Right lobe of liver (tissue), 6 donors: Measurements from ENCODE around the gene NGB. TPM values are rescaled to one million over a fixed set of nuclear protein-coding genes. Genes with fewer than 3 reads are reported as not detected.
A peak's percentile ranks its signal among the peaks of the same experiment; 100 is the strongest.

Source experiments
- ATAC-seq, 4 donors: fragments of 200-7000 bp; cut with Tn5 transposase; one replicate each; pipeline ENCODE4 v1.9.1; 2020; ENCODE audit warnings: mild to moderate bottlenecking in 4 of 4, moderate library complexity in 4 of 4
- DNase-seq, 3 donors: peaks; one replicate each; pipeline ENCODE4 v3.0.0-alpha.2; 2020
- H3K27ac ChIP-seq, 3 donors: fragments of 200-600 bp; one replicate each; pipeline ENCODE4 v1.8.0; 2022
- H3K27me3 ChIP-seq, 2 donors: fragments of 200-600 bp; one replicate each; pipeline ENCODE4 v1.8.0; 2022
- H3K36me3 ChIP-seq, 4 donors: fragments of 200-600 bp; sonication (generic) in 1 of 4; one replicate each; pipeline versions ENCODE4 v1.5.1 to v1.8.0; 2017 to 2022; ENCODE audit warnings: control low read depth in 1 of 4
- H3K4me1 ChIP-seq, 4 donors: fragments of 200-600 bp; sonication (generic) in 1 of 4; one replicate each; pipeline versions ENCODE4 v1.5.1 to v1.8.0; 2017 to 2022; ENCODE audit warnings: control low read depth in 1 of 4
- H3K4me3 ChIP-seq, 3 donors: fragments of 200-600 bp; one replicate each; pipeline ENCODE4 v1.8.0; 2022
- H3K9me3 ChIP-seq, 4 donors: fragments of 200-600 bp; sonication (generic) in 1 of 4; one replicate each; pipeline versions ENCODE4 v1.5.1 to v1.8.0; 2017 to 2022; ENCODE audit warnings: control low read depth in 1 of 4
- POLR2A ChIP-seq: fragments of 450-650 bp; IDR thresholded peaks from one replicate; pipeline ENCODE4 v1.6.1; 2017; ENCODE audit warnings: antibody characterized with exemption, mild to moderate bottlenecking
- WGBS: methylation state at CpG from one replicate; pipeline ENCODE4 v1.1.6; 2018; ENCODE audit warnings: low coverage, low lambda C conversion rate; ENCODE audit not compliant: insufficient coverage; ENCODE audit errors: missing lambda C conversion rate; 5-methylcytosine and 5-hydroxymethylcytosine counted together
- intact Hi-C, 2 donors: fragments of 100-400 bp; cut with DNase I; formaldehyde crosslinking; loops; one replicate each; pipeline versions ENCODE4 v1.11.2 to v1.14.1; 2022
- total RNA-seq, 6 experiments: library from RNA; depleted of rRNA in 2 of 6; stranded (reverse); fragments of >200 nt in 2 of 6; fragmentation: NEBNext Ultra II Directional in 3 of 6; extraction: Animal tissue kit (Norgen Biotek cat#: 25700) in 3 of 6; gene quantifications; one replicate each; pipeline versions ENCODE4 v1.1.0 to v1.2.4, GENCODE V29; 2016 to 2023
- TF ChIP-seq, protein P1 (sequence below), 4 donors: fragments of 200-600 bp in 3 of 4; fragments of 450-650 bp in 1 of 4; IDR thresholded peaks; one replicate each; pipeline versions ENCODE4 v1.5.1 to v1.8.0; 2016 to 2022; ENCODE audit warnings: antibody characterized with exemption in 4 of 4, mild to moderate bottlenecking in 2 of 4
- donor health status: DM: no; HTN: yes; CAD: no.
- donor health status: DM: no; HTN: no; CAD: no.
- donor health status: DM: no; HTN: no; CAD: no.
- donor health status: DM: no; HTN: yes; CAD: no.
- donor health status: DM: no; HTN: yes; CAD: no.

NGB gene
- total RNA-seq, 6 experiments from 2014 or later: not detected

DNA sequence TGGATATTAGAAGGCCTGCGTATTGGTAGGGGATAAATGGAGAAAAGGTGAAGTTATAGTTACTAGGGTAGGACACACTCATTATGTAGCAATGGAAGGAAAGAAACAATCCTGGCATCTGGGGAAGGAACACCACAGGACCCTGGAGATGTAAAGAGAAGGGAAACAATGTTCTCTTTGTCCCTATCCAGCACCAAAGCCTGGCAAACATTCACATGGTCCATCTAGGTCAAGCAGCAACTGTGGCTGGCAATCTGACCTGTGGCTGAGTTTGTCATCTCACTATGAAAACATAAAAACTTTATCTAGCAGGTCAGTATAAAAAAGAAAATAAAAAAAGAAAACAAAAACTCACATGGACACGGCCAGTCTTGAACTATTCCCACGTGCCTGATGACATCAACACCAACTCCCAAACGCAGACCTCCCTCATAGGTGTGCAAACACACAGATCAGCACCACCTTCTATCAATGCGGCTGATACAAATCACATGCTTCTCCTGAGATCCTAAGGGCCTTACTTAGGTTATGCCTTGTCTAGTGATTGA lies 47.1 kb upstream of the NGB start:
- H3K27ac ChIP-seq: peak overlapping the region in 1 of 3 donors; percentile 42
- TF ChIP-seq POLR2A: no peak
- TF ChIP-seq, protein P1, sequence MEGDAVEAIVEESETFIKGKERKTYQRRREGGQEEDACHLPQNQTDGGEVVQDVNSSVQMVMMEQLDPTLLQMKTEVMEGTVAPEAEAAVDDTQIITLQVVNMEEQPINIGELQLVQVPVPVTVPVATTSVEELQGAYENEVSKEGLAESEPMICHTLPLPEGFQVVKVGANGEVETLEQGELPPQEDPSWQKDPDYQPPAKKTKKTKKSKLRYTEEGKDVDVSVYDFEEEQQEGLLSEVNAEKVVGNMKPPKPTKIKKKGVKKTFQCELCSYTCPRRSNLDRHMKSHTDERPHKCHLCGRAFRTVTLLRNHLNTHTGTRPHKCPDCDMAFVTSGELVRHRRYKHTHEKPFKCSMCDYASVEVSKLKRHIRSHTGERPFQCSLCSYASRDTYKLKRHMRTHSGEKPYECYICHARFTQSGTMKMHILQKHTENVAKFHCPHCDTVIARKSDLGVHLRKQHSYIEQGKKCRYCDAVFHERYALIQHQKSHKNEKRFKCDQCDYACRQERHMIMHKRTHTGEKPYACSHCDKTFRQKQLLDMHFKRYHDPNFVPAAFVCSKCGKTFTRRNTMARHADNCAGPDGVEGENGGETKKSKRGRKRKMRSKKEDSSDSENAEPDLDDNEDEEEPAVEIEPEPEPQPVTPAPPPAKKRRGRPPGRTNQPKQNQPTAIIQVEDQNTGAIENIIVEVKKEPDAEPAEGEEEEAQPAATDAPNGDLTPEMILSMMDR (IDR thresholded peaks at IDR 0.05): no peak
- H3K27me3 ChIP-seq: no peaks in the 10 kb centered on the region
- H3K4me1 ChIP-seq: peaks cover 0 to 50% (median 4%) of the 10 kb centered on the region in 4 donors
- intact Hi-C loops: loop anchor here in 1 of 2 donors (10.0 kb wide), 1 partner anchor 443 kb away; no protein-coding TSS in a partner anchor
- no peak overlapping the region for H3K4me3 ChIP-seq
- 27% methylated on average over 5 of the region's 5 CpGs for WGBS
- no peak for ATAC-seq
- DNase-seq: no peak
- no peaks in the 10 kb centered on the region for H3K9me3 ChIP-seq
- H3K36me3 ChIP-seq: no peaks in the 10 kb centered on the region

DNA sequence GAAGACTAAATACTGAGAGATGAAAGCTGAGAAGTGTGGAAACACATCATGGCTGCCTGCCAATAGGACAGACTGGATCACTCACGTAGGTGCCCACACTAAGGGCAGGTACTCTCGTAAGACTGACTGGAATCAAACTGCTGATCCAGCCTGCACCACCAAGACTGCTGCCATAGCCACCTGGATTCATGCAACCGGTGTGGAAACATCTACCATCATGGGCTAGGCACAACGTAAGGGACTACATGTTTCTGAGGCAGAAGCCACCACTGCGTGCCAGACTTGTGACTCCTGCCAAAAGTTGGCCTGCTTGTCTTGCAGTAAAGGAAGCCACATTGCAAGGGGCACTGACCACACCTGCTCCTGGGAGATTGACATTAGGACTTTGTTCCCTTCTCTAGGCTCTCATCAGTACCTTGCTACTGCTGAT lies 45.9 kb upstream of the NGB start:
- H3K27ac ChIP-seq: peak overlapping the region in 2 of 3 donors; percentile 13 to 42
- TF ChIP-seq, protein P1 (IDR thresholded peaks at IDR 0.05): no peak
- no peak for TF ChIP-seq POLR2A
- H3K4me3 ChIP-seq: no peak overlapping the region
- 0% methylated on average over 1 of the region's 5 CpGs for WGBS
- no peaks in the 10 kb centered on the region for H3K9me3 ChIP-seq
- DNase-seq (peak in 1 of 3 donors; percentile 71), ATAC-seq (peak in 1 of 4 donors; percentile 2)
- intact Hi-C loops: loop anchor here in 1 of 2 donors (10.0 kb wide), 1 partner anchor 442 kb away; no protein-coding TSS in a partner anchor
- H3K36me3 ChIP-seq: no peaks in the 10 kb centered on the region
- H3K27me3 ChIP-seq: no peaks in the 10 kb centered on the region
- peaks cover 0 to 38% (median 4%) of the 10 kb centered on the region in 4 donors for H3K4me1 ChIP-seq

DNA sequence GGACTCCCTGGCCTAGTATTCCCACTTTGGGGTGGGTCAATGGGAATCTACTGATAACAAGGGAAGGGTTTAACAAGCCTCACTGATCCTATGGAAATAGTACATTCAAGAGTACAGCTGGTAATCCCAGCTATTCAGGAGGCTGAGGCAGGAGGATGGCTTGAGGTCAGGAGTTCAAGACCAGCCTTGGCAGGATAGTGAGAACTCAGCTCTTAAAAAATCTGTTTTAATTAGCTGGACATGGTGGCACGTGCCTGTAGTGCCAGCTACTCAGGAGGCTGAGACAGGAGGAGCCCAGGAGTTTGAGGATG lies 45.1 kb upstream of the NGB start:
- ATAC-seq (no peak), DNase-seq (no peak)
- Histone ChIP-seq H3K27me3 (no peaks in the 10 kb centered on the region), H3K36me3 (no peaks in the 10 kb centered on the region), H3K27ac (peak overlapping the region in 1 of 3 donors; percentile 42), H3K9me3 (no peaks in the 10 kb centered on the region), H3K4me1 (peaks cover 0 to 37% (median 4%) of the 10 kb centered on the region in 4 donors), H3K4me3 (no peak overlapping the region)
- TF ChIP-seq, protein P1 (IDR thresholded peaks at IDR 0.05): no peak
- no peak for TF ChIP-seq POLR2A
- no CpG with 5 or more reads among the region's 1 CpG for WGBS
- intact Hi-C loops: loop anchor here in 1 of 2 donors (10.0 kb wide), 1 partner anchor 441 kb away; no protein-coding TSS in a partner anchor

DNA sequence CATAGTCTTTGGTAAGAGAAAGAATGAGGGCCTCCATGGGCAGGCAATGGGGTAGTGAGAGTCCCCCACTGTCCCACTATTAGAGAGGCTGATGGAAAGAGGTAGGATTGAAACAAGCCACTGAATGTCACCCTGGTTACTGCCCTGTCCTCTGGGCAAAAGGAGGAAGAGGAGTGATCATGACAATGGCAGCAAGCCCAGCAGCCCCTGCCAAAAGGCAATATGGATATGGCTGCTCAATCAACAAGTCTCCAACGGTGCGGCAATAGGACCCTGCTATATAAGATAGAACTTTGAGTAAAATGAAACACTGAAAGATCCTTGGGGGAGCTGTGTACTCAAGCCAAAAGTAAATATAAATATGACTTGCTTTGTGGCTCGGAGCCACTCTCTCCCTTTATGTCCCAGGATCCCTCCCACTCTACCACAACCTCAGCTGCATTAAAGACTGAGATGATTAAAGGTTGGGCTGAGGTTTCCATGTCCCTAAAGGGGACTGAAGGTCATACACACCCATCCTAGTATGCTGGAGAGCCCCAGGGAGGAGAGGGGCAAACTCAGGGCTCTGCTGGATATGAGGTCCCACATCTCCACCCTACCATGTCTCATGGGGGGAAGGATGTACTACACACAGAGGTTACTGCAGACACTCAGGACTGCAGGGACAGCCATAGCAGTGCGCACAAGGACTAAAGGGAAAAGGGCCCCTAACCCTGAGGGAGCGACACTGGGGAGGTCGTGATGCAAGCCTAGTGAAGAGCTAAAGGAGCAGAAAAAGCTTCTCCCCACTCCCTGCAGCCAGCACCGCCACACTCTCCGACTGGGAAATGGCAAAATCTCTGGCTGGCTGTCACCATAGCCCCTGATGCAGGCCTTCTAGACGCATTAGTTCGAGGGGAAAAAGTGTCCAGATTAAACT lies 43.8 kb upstream of the NGB start:
- H3K36me3 ChIP-seq: no peaks in the 10 kb centered on the region
- H3K27ac ChIP-seq: no peak overlapping the region
- no peak overlapping the region for H3K4me3 ChIP-seq
- 55% methylated on average over 3 of the region's 10 CpGs for WGBS
- no peaks in the 10 kb centered on the region for H3K27me3 ChIP-seq
- H3K4me1 ChIP-seq: peaks cover 0 to 33% (median 3%) of the 10 kb centered on the region in 4 donors
- no peak for TF ChIP-seq POLR2A
- TF ChIP-seq, protein P1 (IDR thresholded peaks at IDR 0.05): no peak
- no peak for ATAC-seq
- intact Hi-C loops: loop anchor here in 1 of 2 donors (10.0 kb wide), 1 partner anchor 440 kb away; no protein-coding TSS in a partner anchor
- no peak for DNase-seq
- no peaks in the 10 kb centered on the region for H3K9me3 ChIP-seq
